DOHH2 (cell line): Measurements from ENCODE around the gene ADIPOR2.

Experiments used
- EZH2phosphoT487 ChIP-seq: fragments of 200-600 bp; sonication (generic); IDR thresholded peaks from 2 replicates; pipeline ENCODE4 v1.6.1; 2017; ENCODE audit warnings: borderline replicate concordance, mild to moderate bottlenecking, antibody characterized with exemption, low read length, moderate library complexity, mixed read lengths
- TF ChIP-seq, protein P1 (sequence below): fragments of 200-600 bp; sonication (generic); IDR thresholded peaks from one replicate; pipeline ENCODE4 v1.5.1; 2014; ENCODE audit warnings: antibody characterized with exemption, mild to moderate bottlenecking, low read depth, low read length; ENCODE audit not compliant: poor library complexity, severe bottlenecking

DNA sequence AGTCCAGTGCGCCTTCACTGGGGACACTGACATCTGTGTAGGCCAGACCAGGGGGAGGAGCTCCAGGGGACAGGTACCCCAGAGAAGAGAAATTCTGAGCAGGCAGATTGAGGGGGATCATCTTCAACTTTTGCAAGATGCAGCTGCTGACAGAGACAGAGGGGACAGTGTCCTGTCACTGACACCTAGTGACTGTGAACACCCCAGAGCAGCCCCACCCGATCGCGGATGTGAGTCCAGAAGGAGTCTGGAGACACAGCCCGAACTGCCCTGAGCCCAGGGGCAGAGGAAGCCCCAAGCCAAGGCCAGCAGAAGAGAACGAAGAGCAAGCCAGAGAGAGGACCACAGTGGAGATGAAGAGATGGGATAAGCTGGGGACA, 107.8 kb downstream of the ADIPOR2 start:
- TF ChIP-seq, protein P1, sequence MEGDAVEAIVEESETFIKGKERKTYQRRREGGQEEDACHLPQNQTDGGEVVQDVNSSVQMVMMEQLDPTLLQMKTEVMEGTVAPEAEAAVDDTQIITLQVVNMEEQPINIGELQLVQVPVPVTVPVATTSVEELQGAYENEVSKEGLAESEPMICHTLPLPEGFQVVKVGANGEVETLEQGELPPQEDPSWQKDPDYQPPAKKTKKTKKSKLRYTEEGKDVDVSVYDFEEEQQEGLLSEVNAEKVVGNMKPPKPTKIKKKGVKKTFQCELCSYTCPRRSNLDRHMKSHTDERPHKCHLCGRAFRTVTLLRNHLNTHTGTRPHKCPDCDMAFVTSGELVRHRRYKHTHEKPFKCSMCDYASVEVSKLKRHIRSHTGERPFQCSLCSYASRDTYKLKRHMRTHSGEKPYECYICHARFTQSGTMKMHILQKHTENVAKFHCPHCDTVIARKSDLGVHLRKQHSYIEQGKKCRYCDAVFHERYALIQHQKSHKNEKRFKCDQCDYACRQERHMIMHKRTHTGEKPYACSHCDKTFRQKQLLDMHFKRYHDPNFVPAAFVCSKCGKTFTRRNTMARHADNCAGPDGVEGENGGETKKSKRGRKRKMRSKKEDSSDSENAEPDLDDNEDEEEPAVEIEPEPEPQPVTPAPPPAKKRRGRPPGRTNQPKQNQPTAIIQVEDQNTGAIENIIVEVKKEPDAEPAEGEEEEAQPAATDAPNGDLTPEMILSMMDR, result no peak
- no peak for TF ChIP-seq EZH2phosphoT487
